ENCODE data around the gene MMRN1.

Gene MMRN1

GRCh38 chr4:89995814-89996213, 101.2 kb downstream of the MMRN1 start:
- H3K4me3 ChIP-seq (ENCODE audit: low read depth in 1 of 2, low read length in 2 of 2): no peak overlapping the region
- no peak overlapping the region for H3K27ac ChIP-seq (ENCODE audit: low read depth, low read length)
- H3K27me3 ChIP-seq (ENCODE audit: control insufficient read depth in 1 of 2, insufficient read depth in 2 of 2, low read length in 2 of 2): no peaks in the 10 kb centered on the region
- peaks cover 25 to 43% of the 10 kb centered on the region in 2 donors for H3K4me1 ChIP-seq (ENCODE audit: control insufficient read depth in 1 of 2, insufficient read depth in 2 of 2, low read length in 2 of 2)
- H3K9me3 ChIP-seq (ENCODE audit: control insufficient read depth in 1 of 2, low read length in 2 of 2): no peaks in the 10 kb centered on the region
- no peak overlapping the region for H3K9ac ChIP-seq (ENCODE audit: low read depth in 1 of 2, low read length in 2 of 2)
- no peaks in the 10 kb centered on the region for H3K36me3 ChIP-seq (ENCODE audit: control insufficient read depth in 1 of 2, insufficient read depth in 2 of 2, low read length in 2 of 2)

DNA sequence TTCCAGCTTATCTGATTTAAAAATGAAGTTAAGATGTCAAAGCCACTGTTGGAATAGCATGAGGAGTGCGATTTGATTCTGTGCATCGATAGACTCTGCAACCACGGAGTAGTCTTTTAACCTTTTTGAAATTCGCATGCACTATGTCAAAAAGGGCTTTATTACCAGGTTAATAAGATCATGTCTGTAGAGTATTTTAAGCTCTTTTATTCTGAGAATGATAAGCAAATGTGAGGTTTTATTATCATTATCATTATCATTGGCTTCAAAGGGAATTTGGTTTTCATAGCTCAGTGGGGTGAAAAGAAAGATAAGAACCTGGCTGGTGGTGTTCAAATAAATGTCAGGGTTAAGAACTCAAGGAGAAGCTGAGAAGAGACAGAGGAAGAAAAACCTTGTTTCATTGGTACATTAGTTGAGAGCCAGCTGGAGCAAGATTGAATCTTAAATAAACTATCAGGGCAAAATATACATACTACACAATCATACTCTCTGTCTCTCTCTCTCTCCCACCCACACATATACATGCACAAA, 102.6 kb downstream of the MMRN1 start:
- H3K36me3 ChIP-seq (ENCODE audit: control insufficient read depth in 1 of 2, insufficient read depth in 2 of 2, low read length in 2 of 2): no peaks in the 10 kb centered on the region
- H3K9ac ChIP-seq (ENCODE audit: low read depth in 1 of 2, low read length in 2 of 2): no peak overlapping the region
- H3K9me3 ChIP-seq (ENCODE audit: control insufficient read depth in 1 of 2, low read length in 2 of 2): no peaks in the 10 kb centered on the region
- H3K4me3 ChIP-seq (ENCODE audit: low read depth in 1 of 2, low read length in 2 of 2): no peak overlapping the region
- no peak overlapping the region for H3K27ac ChIP-seq (ENCODE audit: low read depth, low read length)
- H3K4me1 ChIP-seq (ENCODE audit: control insufficient read depth in 1 of 2, insufficient read depth in 2 of 2, low read length in 2 of 2): peaks cover 25 to 43% of the 10 kb centered on the region in 2 donors
- no peaks in the 10 kb centered on the region for H3K27me3 ChIP-seq (ENCODE audit: control insufficient read depth in 1 of 2, insufficient read depth in 2 of 2, low read length in 2 of 2)

DNA sequence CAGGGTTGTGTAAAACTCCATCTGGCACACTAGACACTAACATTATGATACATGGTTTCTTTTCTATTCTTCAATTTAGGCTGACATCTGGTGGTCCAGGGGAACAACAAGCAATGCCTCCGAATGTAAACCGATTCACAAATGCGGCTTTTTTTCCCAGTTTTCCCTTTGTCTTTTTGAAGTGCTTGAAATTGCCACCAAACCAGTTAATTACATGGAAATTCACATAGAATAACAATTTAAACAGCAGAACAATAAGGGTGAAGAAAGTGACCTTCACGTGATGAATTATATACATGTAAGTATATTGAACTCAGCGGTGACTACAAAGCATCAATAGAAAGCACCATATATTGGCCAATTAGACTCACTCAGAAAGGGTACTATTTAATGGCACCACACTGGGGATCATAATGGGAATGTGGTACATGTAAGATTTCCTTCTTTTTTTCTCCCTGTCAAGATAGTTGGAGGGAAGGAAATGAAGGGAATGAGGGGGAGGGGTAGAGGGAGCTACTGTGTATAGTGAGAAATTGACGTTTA, 103.9 kb downstream of the MMRN1 start:
- Histone ChIP-seq H3K27ac (ENCODE audit: low read depth, low read length) (no peak overlapping the region), H3K9ac (ENCODE audit: low read depth in 1 of 2, low read length in 2 of 2) (no peak overlapping the region), H3K27me3 (ENCODE audit: control insufficient read depth in 1 of 2, insufficient read depth in 2 of 2, low read length in 2 of 2) (no peaks in the 10 kb centered on the region), H3K4me3 (ENCODE audit: low read depth in 1 of 2, low read length in 2 of 2) (no peak overlapping the region), H3K4me1 (ENCODE audit: control insufficient read depth in 1 of 2, insufficient read depth in 2 of 2, low read length in 2 of 2) (peaks cover 25 to 36% of the 10 kb centered on the region in 2 donors), H3K9me3 (ENCODE audit: control insufficient read depth in 1 of 2, low read length in 2 of 2) (no peaks in the 10 kb centered on the region), H3K36me3 (ENCODE audit: control insufficient read depth in 1 of 2, insufficient read depth in 2 of 2, low read length in 2 of 2) (no peaks in the 10 kb centered on the region)

DNA sequence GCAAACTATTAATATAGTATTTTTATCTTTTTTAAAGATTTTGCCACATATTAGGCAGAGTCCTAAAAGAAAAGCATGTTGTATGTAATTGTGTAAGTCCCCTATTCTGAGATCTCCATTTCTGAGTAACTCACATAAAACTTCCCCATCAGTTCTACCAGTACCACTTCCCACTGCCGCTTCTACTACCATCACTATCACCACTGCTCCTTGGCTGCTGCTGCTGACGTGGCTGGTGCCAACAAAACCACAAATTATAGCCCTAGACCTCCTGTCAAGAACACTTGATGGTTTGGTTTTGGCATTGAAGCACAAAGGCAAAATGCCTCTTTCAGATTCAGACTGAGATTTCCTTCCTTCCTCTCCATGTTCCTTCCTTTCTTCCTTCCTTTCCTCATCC, 106.4 kb downstream of the MMRN1 start:
- Histone ChIP-seq H3K36me3 (ENCODE audit: control insufficient read depth in 1 of 2, insufficient read depth in 2 of 2, low read length in 2 of 2) (no peaks in the 10 kb centered on the region), H3K27ac (ENCODE audit: low read depth, low read length) (no peak overlapping the region), H3K9ac (ENCODE audit: low read depth in 1 of 2, low read length in 2 of 2) (no peak overlapping the region), H3K4me3 (ENCODE audit: low read depth in 1 of 2, low read length in 2 of 2) (no peak overlapping the region), H3K9me3 (ENCODE audit: control insufficient read depth in 1 of 2, low read length in 2 of 2) (no peaks in the 10 kb centered on the region), H3K27me3 (ENCODE audit: control insufficient read depth in 1 of 2, insufficient read depth in 2 of 2, low read length in 2 of 2) (no peaks in the 10 kb centered on the region), H3K4me1 (ENCODE audit: control insufficient read depth in 1 of 2, insufficient read depth in 2 of 2, low read length in 2 of 2) (peaks cover 10 to 14% of the 10 kb centered on the region in 2 donors)

GRCh38 chr4:90002441-90003062, 107.9 kb downstream of the MMRN1 start:
- Histone ChIP-seq H3K9me3 (ENCODE audit: control insufficient read depth in 1 of 2, low read length in 2 of 2) (no peaks in the 10 kb centered on the region), H3K4me3 (ENCODE audit: low read depth in 1 of 2, low read length in 2 of 2) (no peak overlapping the region), H3K27ac (ENCODE audit: low read depth, low read length) (no peak overlapping the region), H3K27me3 (ENCODE audit: control insufficient read depth in 1 of 2, insufficient read depth in 2 of 2, low read length in 2 of 2) (no peaks in the 10 kb centered on the region), H3K36me3 (ENCODE audit: control insufficient read depth in 1 of 2, insufficient read depth in 2 of 2, low read length in 2 of 2) (no peaks in the 10 kb centered on the region), H3K9ac (ENCODE audit: low read depth in 1 of 2, low read length in 2 of 2) (no peak overlapping the region), H3K4me1 (ENCODE audit: control insufficient read depth in 1 of 2, insufficient read depth in 2 of 2, low read length in 2 of 2) (peaks cover 3 to 8% of the 10 kb centered on the region in 2 donors)
